GM12892 (cell line): ENCODE data around the gene GUF1.

ENCODE experiments used
- DNase-seq: peaks from one replicate; pipeline ENCODE4 v3.0.0; 2011; ENCODE audit not compliant: insufficient read length
- FAIRE-seq: peaks from 2 replicates; lab custom pipeline; 2011; peaks lifted over from hg19 to GRCh38; lab: Jason Lieb, UNC
- POLR2A ChIP-seq: IDR thresholded peaks from 2 replicates; pipeline ENCODE4 v1.6.1; 2011; ENCODE audit warnings: low read depth, low read length, control low read depth
- POLR2AphosphoS5 ChIP-seq: IDR thresholded peaks from 2 replicates; pipeline ENCODE4 v1.6.1; 2011; ENCODE audit warnings: low read depth, low read length, control low read depth
- TAF1 ChIP-seq: IDR thresholded peaks from 2 replicates; pipeline ENCODE4 v1.6.1; 2011; ENCODE audit warnings: low read depth, mild to moderate bottlenecking, control low read depth, low read length, borderline replicate concordance

The GUF1 gene

DNA sequence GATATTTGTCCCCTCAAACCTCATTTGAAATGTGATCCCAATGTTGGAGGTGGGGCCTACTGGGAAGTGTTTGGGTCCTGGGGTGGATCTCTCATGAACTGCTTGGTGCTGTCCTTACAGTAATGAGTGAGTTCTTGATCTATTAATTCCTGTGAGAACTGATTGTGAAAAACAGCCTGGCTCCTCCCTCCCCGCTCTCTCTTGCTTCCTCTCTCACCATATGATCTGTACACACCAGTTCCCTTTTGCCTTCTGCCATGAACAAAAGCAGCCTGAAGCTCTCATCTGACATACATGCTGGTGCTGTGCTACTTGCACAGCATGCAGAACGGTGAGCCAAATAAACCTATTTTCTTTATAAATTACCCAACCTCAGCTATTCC is 15.6 kb upstream of the GUF1 start:
- DNase-seq (no peak), FAIRE-seq (no peak)
- TF ChIP-seq POLR2AphosphoS5 (no peak), POLR2A (no peak), TAF1 (no peak)

DNA sequence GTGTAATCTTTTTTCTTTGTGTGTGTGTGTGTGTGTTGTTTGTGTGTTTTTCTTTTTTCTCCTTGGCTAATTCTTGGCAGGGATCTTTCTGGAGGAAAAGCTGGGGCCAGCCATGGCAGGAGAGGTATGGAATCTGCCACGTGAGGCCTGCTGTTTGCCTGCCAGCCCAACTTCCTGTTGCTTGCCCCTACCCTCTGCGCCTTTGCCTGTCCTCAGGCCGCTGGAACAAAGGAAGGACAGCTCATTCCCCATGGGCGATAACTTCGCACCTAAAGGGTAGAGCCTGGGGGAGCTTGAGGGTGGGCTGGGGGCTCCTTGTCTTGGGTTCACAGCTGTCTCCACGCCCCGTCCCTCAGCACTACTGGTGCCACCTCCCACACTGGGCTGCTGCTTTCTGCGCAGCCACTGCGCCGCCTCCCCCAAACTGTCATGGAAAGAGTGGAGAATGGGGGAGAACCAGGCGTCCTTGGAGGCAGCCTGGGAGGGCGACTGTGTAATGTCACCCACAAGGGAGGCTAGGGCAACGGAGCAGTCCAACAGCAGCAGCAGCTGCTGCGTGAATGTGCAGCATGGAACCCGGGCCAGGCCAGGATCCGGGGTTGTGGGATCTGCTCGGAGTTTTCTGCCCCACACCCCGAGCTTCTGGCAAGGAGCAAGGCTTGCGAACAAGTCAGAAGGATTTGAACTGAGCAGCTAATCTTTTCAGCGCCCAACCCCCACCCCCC is 14.5 kb upstream of the GUF1 start:
- no peak for TF ChIP-seq POLR2AphosphoS5
- TF ChIP-seq TAF1 = no peak
- TF ChIP-seq POLR2A = no peak
- DNase-seq (no peak), FAIRE-seq (no peak)

DNA sequence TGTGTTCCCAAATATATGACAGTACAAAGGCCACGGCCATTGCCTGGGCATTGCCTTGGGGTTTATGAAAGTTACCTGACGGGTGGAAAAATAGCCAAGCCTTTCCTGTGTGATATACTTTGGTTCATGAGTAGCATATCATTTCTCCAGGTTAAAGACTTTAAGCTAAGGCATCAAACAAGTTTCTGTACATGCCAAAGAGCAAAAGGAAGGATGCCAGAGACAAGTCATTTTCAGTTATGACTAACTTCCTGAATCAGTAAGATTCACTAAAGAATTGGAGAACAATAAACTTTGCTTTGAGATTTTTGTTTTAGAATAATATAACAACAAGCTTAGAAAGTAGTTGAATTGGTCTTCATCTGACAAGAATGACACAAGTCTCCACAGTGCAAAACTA is 9.7 kb upstream of the GUF1 start:
- DNase-seq (no peak), FAIRE-seq (no peak)
- TF ChIP-seq POLR2AphosphoS5 = no peak
- TF ChIP-seq TAF1 = no peak
- TF ChIP-seq POLR2A = no peak

DNA sequence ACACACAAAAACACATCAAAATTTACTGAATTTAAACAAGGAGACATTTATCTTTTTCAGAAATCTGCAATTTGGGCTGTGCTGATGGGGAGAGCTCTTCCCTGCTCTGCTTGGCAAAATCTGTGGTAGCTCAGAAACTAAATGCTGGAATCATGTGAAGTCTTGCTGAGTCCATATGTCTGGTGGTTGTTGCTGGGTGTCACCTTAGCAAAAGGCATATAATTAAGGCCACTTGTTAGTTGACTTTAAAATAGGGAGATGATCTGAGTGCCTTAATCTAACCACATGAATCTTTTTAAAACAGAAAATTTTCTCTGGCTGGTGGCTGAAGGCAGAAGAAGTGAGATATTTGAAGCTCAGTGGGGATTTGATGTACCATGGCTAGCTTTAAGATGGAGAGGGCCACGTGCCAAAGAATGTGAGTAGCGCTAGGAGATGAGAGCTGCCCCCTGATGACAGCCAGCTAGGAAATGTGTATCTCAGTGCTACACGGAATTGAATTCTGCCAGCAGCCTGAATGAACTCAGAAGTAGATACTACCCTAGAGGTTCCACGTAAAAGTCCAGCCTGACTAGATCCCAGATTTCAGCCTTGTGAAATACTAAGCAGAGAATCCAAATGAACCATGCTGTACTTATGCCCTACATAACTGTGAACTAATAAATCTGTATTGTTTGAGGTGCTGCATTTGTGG is 7.6 kb upstream of the GUF1 start:
- TF ChIP-seq TAF1 (no peak), POLR2A (no peak), POLR2AphosphoS5 (no peak)
- DNase-seq (no peak), FAIRE-seq (no peak)

DNA sequence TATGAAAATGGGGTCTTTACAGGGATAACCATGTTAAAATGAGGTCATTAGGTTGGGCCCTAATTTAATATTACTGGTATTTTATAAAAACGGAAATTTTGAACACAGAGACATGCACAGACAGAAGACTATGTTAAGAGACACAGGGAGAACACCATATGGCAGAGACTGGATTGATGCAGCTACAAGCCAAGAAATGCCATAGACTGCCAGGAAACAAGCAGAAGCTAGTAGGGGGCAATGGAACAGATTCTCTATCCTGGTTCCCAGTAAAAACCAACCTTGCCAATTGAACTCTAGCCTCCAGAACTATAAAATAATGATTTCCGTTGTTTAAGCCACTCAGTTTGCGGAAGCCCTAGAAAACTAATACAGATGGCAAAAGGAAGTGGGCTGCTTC is 6.6 kb upstream of the GUF1 start:
- TF ChIP-seq POLR2AphosphoS5 (no peak), TAF1 (no peak), POLR2A (no peak)
- DNase-seq = no peak
- FAIRE-seq = no peak

DNA sequence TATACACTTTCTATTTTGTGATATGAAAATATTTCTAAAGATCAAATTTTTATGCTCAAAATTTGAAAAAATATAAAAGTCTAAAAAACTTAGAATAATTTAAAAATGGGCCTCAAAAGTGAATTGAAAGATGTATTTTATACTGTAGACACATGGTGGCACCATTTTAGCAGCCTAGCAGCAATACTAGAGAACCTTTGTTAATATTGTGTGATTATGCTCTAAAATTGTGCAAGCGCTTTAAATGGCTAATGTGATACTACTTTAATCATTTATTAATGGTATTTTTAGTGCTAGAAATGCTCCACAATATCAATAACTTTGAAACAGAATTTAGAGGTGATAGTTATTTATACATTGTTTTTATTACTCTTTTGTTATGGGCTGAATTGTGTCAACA is 3.7 kb upstream of the GUF1 start:
- TF ChIP-seq TAF1 (no peak), POLR2AphosphoS5 (no peak), POLR2A (no peak)
- FAIRE-seq (no peak), DNase-seq (no peak)

DNA sequence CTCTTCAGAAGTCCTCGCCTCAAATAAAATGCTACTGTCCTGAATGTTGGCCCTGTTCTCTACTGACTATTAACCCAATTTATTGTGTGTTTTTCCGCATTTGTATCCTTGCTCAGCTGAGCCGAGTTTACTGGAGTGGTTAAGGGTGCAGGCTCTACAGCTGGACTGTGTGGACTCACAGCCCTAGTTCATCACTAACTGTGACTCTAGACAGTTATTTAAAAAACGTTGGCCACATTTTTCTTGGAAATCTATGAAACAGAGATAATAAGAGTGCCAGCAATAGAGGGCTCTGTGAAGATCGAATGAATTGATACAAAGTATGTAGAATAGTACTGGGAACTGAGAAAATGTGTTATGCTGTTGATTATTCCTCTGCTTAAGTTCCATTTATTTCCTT is 2.9 kb upstream of the GUF1 start:
- DNase-seq = no peak
- FAIRE-seq = no peak
- TF ChIP-seq TAF1 (no peak), POLR2AphosphoS5 (no peak), POLR2A (no peak)

DNA sequence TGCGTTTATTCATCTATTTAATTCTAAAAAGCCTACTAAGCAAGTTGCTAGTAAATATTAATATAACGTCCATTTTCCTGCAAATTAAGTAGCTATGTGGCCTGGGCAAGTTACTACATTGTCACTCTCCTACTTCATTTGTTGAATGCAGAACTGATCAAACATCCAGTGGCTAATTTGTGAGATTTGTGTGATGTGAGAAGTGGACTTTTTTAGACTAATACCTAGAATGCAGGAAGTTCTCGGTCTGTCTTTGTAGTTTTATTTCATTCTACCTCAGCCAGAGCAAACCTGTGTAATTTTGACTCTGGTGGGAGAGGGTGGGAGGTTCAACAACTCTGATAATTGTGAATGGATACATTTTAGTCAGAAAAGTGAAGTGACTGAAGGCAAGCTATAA is 840 bp downstream of the GUF1 start:
- TF ChIP-seq POLR2A = no peak
- TF ChIP-seq TAF1 = no peak
- no peak for TF ChIP-seq POLR2AphosphoS5
- peak; percentile 77 for FAIRE-seq
- DNase-seq = no peak

DNA sequence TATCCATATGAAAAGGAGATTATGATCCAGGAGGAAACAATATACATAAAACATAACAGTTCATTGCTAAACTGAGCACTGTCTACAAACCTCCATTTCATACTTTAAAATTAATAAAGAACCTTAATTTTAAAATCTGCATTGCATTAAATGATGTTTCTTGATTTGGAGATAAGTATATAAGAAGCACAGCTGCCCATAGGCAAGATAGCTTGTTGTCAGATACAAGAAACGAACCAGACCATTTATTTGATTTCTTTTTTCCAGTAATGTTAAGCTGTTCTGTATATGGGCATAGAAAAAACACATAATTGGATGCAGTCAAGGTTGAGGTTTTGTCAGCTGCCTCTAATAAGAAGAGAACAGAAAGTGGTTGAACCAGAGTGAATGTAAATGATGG is 6.4 kb downstream of the GUF1 start:
- DNase-seq (no peak), FAIRE-seq (no peak)
- no peak for TF ChIP-seq POLR2A
- no peak for TF ChIP-seq POLR2AphosphoS5
- TF ChIP-seq TAF1 = no peak

DNA sequence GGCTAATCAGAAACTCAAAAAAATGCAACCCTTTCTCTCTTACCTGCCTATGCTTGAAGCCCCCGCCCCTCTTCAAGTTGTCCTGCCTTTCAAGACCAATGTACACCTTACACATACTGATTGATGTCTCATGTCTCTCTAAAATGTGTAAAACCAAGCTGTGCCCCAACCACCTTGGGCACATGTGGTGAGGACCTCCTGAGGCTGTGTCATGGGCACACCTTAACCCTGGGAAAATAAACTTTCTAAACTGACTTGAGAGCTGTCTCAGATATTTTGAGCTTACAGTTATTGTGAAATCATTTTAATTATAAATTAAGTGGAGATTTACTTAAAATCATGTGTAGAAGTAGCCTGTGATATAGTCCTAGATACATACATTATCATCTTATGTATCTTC is 22.2 kb downstream of the GUF1 start:
- TF ChIP-seq POLR2AphosphoS5 (0 out of 2 replicates have a peak, but pooled peaks have one; percentile 21), TAF1 (no peak), POLR2A (no peak)
- no peak for DNase-seq
- no peak for FAIRE-seq

DNA sequence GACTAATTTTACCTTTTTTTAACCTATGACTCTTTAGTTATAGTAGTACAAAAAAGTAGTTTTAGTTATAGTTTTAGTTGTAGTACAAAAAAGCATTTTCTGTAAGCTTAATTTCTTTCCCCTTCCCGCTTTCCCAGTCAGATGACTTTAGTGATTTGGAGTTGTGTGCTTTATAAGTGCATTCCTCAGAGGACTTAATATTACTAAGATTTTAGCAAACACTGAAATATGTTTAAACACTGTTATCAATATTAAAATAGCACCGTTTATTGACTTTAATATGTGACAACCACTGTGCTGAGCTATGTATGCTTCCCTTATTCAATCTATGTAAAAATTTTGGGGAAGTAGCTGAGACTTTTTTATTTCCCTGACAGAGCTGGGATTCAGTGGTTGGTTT is 22.8 kb downstream of the GUF1 start:
- no peak for DNase-seq
- FAIRE-seq = no peak
- no peak for TF ChIP-seq POLR2A
- no peak for TF ChIP-seq TAF1
- TF ChIP-seq POLR2AphosphoS5 = no peak

DNA sequence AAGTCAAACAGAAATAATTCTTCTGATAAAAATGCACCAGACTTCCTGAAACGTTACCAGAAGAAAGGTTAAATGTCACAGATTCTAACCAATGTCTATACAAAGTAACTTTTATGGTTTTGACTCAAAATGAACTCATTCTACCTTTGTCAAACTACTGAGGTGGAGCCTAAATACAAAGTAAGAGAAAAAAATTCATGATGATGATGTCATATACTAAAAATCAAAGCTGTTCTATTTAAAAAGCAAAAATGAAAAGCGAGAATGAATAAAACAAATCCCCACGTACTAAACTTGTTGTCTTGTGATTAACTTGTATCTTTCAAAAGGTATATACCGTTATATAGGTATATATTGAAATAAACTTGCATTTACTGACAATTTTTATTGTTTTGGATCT is 26.5 kb downstream of the GUF1 start:
- DNase-seq = no peak
- no peak for FAIRE-seq

DNA sequence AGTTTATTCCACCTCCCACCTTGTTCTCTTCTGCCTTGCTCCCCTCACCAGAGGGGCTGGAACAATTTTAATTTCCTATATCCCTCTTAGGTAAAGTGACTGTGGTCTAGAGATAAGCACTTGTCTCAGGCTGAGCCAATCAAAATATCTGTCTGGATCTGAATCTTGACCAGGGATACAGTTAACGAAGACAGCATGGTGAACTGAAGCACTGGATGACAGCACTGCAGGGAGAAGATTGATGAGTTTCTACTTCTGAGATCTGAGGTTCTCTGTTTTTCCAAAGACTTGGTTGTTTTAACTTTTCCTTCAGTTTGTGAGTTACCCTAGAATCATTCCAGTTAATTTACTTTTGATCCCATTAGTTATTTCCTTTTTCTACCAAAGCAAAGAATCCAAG is 34.9 kb downstream of the GUF1 start:
- no peak for TF ChIP-seq TAF1
- no peak for TF ChIP-seq POLR2AphosphoS5
- TF ChIP-seq POLR2A = no peak
- no peak for DNase-seq
- FAIRE-seq = peak; percentile 40

More for the DNA sequence above, 26.5 kb downstream of the GUF1 start:
- TF ChIP-seq TAF1 = no peak
- no peak for TF ChIP-seq POLR2A
- TF ChIP-seq POLR2AphosphoS5 = no peak
